ENCODE data around the gene ZNF416.

The ZNF416 gene

GRCh38 chr19:57546513-57546912 lies 32.2 kb downstream of the ZNF416 start:
- peaks cover 100% of the 10 kb centered on the region for H3K36me3 ChIP-seq (ENCODE audit: low read depth)

GRCh38 chr19:57537953-57538547 lies 40.7 kb downstream of the ZNF416 start:
- Histone ChIP-seq H3K27ac (ENCODE audit: poor library complexity, severe bottlenecking) (no peak overlapping the region), H3K9me3 (ENCODE audit: severe bottlenecking) (peaks cover 23% of the 10 kb centered on the region), H3K4me3 (ENCODE audit: severe bottlenecking) (no peak overlapping the region), H3K36me3 (ENCODE audit: low read depth) (peaks cover 60% of the 10 kb centered on the region), H3K27me3 (ENCODE audit: insufficient read depth, poor library complexity, severe bottlenecking) (no peaks in the 10 kb centered on the region), H3K4me1 (ENCODE audit: insufficient read depth, poor library complexity, severe bottlenecking) (no peaks in the 10 kb centered on the region)
- TF ChIP-seq CTCF (IDR thresholded peaks at IDR 0.05; ENCODE audit: poor library complexity, severe bottlenecking) = no peak
- ATAC-seq (ENCODE audit: low read depth) (no peak), DNase-seq (ENCODE audit: low spot score) (no peak)

More at GRCh38 chr19:57546513-57546912, 32.2 kb downstream of the ZNF416 start:
- TF ChIP-seq CTCF (IDR thresholded peaks at IDR 0.05; ENCODE audit: poor library complexity, severe bottlenecking) = no peak
- H3K9me3 ChIP-seq (ENCODE audit: severe bottlenecking) = peaks cover 21% of the 10 kb centered on the region
- ATAC-seq (ENCODE audit: low read depth) = no peak
- no peak for DNase-seq (ENCODE audit: low spot score)
- no peak overlapping the region for H3K4me3 ChIP-seq (ENCODE audit: severe bottlenecking)
- no peak overlapping the region for H3K27ac ChIP-seq (ENCODE audit: poor library complexity, severe bottlenecking)
- H3K27me3 ChIP-seq (ENCODE audit: insufficient read depth, poor library complexity, severe bottlenecking) = no peaks in the 10 kb centered on the region
- H3K4me1 ChIP-seq (ENCODE audit: insufficient read depth, poor library complexity, severe bottlenecking) = no peaks in the 10 kb centered on the region

DNA sequence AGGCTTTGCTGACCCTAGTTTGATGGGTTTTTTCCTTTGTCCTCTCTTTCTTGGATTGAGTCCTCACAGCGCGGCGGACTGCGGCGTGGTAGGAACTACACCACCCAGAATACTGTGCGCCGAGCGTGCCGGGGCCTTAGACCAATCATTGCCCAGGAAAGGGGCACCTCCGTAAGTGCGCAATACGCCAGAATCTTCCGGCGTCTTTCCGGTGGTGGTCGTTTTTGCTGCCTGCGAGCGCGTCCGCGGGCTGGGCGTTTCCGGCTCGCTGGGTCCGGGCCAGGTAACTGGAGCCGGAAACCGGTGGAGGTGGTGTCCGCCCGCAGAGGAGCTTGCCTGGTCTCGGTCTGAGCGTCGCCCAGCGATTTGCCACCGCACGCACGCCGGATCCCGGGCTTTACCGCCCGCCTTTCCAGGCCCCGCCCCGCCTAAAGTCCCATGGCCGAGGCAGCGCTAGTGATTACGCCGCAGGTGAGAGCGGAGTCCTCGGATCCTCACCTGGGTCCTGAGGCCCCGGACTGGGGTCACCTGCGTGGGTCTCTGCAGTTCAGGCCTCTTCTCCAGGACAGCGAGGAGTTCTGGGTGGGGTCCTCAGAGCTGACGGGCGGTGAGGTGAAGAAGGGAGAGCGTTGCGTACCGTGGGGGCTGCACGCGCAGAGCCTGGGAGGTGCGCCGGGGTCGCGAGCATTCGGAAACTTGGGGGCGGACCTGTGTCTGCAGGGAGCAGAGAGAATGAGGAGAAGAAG lies 51.4 kb downstream of the ZNF416 start, which contains the start of gene ZNF549:
ZNF549 (plus strand) TSS at position 221 of the 746 bp plus-strand sequence; CDS start at position 439, 218 bp downstream.
- peak within 1 kb of the TSS; percentile 64 for H3K4me3 ChIP-seq (ENCODE audit: severe bottlenecking)
- ATAC-seq (ENCODE audit: low read depth) (peak; percentile 99), DNase-seq (ENCODE audit: low spot score) (peak; percentile 92)
- no peaks in the 10 kb centered on the region for H3K27me3 ChIP-seq (ENCODE audit: insufficient read depth, poor library complexity, severe bottlenecking)
- TF ChIP-seq CTCF (IDR thresholded peaks at IDR 0.05; ENCODE audit: poor library complexity, severe bottlenecking) = no peak
- no peaks in the 10 kb centered on the region for H3K9me3 ChIP-seq (ENCODE audit: severe bottlenecking)
- H3K36me3 ChIP-seq (ENCODE audit: low read depth) = peaks cover 18% of the 10 kb centered on the region
- H3K4me1 ChIP-seq (ENCODE audit: insufficient read depth, poor library complexity, severe bottlenecking) = peaks cover 5% of the 10 kb centered on the region
- H3K27ac ChIP-seq (ENCODE audit: poor library complexity, severe bottlenecking) = peak within 1 kb of the TSS; percentile 57

Data from RWPE2 (cell line).